Brain pericyte (primary cell): ENCODE data around the gene ATAD3A.

ENCODE experiments used
- DNase-seq: peaks from one replicate; pipeline ENCODE4 v3.0.0-alpha.2; 2012; ENCODE audit warnings: low read depth, low spot score

Gene ATAD3A

GRCh38 chr1:1539310-1540089, 27.5 kb downstream of the ATAD3A start:
- no peak for DNase-seq

DNA sequence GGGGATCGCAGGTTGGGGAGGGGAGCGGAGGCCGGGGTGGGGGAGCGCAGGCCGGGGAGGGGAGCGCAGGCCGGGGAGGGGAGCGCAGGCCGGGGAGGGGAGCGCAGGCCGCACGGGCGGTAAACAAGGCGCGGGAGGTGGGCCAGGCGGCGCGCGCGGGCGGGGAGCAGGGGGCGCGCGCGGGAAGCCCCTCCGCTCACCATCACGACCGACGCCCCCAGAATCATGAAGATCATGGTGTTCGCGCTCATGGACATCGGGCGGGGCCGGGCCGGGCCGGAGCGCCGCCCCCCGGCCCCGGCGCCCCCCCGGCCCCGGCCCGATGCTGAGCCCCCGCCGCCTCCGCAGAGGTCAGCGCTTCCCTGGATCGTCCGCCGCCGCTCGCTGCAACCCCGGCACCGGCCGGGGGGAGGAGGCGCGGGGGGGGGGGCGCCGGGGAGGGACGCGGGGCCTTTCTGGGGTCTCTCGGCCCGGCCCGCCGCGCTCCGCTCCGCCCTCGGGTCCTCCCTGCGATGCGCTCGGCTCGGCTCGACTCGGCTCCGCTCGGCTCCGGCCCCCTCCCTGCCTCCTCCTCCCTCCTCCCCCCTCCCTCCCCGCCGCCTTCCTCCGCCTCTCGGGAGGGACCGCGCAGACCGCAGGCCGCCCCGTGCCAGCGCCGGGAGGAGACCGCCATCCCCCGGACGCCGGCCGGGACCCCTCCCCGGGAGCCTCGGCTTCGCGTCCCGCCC, 28.3 kb downstream of the ATAD3A start, which contains the start of gene TMEM240:
TMEM240 (minus strand) TSS at position 535 of the 728 bp plus-strand sequence; CDS start at position 257, 278 bp downstream.
- DNase-seq = no peak

GRCh38 chr1:1540818-1541628, 29.1 kb downstream of the ATAD3A start:
- DNase-seq = no peak

DNA sequence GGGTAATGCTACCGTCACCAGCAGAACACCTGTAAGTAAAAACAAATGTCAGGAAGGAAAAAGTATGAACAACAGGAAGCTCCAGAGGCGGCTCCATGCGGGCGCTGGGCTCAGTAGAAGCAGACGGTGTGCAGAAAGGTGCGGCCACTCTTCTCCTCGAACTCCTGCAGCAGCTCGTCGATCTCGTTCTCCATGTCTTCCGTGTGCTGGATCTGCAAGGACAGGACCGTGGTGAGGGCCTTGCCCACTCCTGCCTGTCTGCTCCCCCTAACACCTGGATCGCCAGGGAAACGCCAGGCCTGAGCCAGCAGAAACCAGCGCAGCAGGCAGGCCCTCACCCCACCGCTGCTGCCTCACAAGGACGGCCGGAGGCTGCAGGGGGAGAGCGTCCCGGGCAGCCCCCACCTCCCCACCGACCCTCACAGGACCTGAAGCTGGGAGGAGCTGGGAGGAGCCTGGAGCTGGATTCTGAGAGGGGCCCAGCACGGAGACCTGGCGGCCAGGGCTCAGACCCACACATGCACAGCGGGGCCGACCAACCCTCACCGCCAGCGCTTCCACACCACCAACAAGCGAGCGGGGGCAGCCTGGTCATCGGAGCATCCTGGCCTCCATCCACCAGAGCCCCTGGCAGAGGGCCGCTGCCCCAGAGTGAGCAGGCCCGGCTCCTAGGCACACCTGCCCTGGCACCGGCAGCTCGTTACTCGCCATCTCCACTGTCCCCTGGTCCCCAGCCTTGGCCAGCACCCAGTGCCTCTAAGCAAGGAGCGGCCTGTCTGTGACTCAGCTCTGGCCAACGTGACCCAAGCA, 30.2 kb downstream of the ATAD3A start:
- DNase-seq = no peak

GRCh38 chr1:1542766-1543705, 31.1 kb downstream of the ATAD3A start:
- no peak for DNase-seq

GRCh38 chr1:1543706-1544099, 31.7 kb downstream of the ATAD3A start:
- DNase-seq = no peak

DNA sequence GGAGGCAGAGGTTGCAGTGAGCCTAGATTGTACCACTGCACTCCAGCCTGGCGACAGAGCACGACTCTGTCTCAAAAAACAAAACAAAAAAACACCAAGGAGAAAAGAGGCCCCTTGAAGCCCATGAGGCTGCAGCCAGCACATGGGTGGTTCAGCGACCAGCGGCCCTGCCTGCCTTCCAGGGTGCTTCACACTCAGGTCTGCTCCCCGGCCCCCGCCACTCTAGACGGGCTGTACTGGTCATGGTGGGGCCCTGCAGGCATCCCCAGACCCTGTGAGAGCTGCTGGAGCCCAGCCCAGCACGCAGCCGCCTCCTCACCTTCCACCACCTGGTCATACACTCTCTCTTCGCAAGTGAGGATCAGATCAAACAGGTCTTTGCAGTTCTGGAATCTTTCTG, 32.6 kb downstream of the ATAD3A start:
- no peak for DNase-seq

DNA sequence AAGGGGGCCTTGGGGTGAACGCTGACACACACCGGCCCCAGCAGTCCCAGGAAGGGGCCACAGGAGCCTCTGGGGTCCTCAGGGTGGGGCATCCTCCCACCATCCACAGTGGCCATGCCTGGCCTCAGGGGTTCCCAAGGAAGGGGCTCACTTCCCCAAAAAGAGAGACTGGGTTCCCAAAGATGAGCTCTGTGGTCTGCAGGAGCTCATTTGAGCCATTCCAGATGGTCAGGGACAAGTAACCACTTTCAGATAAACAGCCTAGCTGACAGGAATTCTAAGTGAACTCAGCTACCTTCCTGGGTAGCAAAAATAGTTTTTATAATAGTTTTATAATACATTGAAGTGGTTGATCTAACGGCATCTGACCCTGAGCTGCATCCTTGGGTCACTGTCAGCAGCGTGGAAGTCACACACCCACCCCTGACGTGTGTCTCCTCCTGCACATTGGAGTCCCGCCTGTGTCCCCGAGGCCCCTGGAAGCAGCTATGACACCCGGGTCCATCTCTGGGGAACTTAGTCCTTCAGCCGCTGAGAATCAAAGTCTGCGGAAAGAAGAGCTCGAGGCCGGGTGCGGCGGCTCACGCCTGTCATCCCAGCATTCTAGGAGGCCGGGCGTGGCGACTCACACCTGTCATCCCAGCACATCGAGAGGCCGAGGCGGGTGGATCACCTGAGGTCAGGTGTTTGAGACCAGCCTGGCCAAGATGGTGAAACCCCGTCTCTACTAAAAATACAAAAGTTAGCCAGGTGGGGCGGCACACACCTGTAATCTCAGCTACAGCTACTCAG, 34.2 kb downstream of the ATAD3A start:
- DNase-seq = no peak

GRCh38 chr1:1547011-1547410, 35.0 kb downstream of the ATAD3A start:
- DNase-seq = no peak

DNA sequence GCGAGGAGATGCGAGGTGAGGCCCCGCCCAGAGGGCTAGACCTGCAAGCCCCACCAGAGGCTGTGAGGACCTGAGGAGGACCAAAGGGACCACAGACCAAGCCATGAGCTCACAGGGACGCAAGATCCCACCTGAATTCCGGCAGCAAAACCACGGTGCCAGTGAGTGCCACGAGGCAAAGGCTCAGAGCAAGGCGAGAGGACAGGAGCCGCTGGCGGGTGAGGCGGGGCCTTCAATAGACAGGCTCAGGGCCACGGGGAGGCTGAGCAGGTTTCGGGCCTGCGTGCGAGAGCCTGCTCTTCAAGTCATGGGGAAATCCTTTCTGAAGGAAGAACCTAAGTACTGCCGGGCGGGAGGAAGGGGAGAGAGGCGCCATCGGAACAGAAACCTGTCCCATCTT, 35.5 kb downstream of the ATAD3A start:
- DNase-seq = no peak

DNA sequence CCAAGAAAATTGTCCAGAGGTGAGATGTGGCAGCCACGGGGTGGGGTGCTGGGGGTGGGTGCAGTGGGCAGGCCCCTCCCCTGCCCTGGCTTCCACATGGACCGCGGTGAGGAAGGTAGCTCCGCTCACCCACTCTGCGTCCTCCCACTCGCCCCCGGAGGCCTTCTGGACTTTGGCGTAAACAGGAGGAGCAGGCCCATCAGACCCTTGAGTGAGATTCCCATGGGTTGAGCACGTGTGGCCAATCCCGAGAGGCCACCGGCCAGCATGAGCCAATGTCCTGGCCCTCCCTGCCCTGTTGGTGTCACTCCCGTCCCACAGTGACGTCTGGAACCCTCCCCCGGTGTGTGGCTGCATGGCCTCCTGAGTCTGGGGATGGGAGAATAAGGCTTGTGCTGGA, 36.6 kb downstream of the ATAD3A start:
- DNase-seq = no peak

DNA sequence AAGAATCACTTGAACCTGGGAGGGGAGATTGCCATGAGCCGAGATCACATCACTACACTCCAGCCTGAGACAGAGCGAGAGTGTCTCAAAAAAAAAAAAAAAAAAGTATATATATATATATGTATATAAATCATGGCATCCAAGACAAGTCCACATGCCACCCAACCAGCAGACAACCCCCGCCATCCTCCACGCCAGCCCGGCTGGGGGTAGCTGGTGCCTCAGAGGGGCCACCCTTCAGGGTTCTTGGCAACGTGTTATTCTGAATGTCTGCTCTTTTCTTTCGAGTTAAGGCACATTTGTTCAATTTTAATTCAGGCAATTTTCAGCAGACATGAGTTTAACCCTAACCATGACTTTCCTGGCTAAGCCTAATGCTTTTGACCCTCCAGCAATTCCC, 38.1 kb downstream of the ATAD3A start:
- no peak for DNase-seq

GRCh38 chr1:1550591-1551432, 38.9 kb downstream of the ATAD3A start:
- DNase-seq = peak; percentile 72

DNA sequence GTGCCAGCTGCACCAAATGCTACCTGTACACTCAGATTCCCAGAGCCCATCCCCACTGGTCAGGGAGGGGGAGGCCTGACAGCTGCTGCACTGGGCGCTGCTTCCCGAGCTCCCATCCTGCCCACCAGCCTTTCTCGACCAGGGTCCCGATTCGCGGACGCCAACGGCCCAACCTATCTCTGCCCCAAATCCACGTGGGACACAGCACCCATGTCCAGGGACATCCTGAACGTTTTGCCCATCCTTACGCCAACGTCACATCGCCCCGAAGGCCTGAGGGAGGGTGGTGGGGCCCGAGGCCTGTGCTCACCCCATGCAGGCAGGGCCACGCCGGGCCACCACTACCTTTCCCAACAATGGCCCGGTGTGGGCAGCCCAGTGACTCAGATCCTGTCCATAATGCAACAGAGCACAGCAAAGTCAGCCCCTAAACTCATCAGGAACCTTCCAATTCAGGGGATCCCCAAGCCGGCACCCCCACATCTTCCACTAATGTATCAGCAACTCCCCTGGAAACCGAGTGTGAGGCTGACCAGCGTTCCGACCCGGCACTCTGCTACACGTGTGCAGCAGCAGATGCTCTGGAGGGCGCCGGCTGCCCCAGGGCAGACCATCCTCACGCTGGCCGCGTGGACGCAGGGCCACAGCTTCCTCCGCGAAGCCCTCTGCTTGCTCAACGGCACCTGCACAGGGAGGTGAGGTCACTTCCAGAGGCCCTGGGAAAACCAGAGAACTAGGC, 39.7 kb downstream of the ATAD3A start:
- no peak for DNase-seq

GRCh38 chr1:1552263-1552639, 40.3 kb downstream of the ATAD3A start:
- DNase-seq = no peak

DNA sequence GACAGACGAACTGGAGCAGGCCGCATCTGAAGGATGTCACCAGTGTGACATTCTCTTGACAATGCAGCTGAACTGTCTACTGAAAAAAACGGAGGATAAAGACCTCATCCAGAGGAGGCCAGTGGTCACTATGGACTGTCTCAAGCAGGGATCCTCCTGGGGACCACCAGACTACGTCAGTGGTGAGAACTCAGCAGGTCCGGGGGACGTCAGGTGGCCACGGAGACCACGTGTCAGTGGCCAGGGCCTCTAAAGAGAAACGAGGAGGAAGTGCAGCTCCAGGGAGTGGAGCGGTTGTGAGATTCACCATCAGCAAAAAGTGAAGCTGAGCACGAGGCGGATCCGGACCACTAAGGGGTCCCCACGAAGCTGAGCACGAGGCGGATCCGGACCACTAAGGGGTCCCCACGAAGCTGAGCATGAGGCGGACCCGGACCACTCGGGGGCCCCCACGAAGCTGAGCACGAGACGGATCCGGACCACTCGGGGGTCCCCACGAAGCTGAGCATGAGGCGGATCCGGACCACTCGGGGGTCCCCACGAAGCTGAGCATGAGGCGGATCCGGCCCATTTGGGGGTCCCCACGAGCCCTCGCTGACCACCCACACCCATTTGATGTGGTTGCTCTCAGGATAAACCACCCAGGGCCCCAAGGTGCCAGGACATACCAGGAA, 42.0 kb downstream of the ATAD3A start:
- DNase-seq = no peak

DNA sequence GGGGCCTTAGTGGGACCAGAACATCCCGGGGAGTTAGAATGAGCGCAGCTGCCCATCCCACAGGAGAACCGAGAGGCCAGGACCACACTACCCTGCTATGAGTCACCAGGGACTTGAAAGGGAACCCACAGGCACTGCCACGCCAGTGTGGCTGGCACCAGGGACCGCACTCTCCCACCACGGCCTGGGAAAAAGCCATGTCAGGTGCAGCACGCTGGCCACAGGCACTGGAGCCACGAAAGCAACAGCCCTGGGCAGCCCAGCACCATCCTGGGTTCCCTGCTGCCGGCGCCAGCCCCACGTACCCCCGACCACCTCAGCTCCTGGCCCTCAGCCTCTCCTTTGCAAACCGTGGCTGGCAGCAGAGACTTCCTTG, 42.6 kb downstream of the ATAD3A start:
- no peak for DNase-seq
